ENCODE data around the gene ARVCF.

Gene ARVCF

GRCh38 chr22:20028855-20029549, 12.4 kb upstream of the ARVCF start:
- no peak for DNase-seq

DNA sequence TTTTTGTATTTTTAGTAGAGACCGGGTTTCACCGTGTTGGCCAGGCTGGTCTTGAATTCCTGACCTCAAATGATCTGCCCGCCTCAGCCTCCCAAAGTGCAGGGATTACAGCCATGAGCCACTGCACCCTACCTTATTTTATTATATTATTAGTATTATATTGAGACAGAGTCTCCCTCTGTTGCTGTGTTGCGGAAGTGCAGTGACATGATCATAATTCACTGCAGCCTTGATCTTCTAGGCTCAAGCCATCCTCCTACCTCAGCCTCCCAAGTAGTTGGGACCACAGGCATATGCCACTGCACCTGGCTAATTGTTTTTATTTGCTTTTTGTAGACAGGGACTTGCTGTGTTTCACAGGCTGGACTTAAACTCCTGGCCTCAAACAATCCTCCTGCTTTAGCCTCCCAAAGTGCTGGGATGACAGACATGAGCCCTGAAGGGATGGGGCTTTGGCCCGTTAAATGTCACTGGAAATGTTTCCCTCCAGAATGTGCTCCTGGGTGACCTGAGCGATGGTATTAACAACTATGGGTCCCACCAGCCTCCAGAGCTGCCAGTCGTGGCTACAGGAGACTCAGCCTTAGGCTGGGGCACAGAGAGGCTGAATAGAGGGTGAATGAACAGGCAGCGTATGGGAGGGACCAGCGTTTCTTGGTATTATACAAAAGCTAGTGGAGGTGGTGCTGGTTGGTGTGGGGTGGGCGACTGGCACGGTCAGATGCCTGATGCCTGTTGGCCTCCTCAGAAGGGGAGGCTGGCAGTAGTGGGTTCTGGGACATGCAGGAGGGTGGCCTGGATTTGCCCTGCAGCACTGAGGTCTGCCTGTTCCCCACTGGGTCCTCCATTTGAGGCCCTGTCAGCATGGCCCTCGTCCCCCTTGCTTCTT, 11.6 kb upstream of the ARVCF start:
- peak; percentile 66 for DNase-seq

DNA sequence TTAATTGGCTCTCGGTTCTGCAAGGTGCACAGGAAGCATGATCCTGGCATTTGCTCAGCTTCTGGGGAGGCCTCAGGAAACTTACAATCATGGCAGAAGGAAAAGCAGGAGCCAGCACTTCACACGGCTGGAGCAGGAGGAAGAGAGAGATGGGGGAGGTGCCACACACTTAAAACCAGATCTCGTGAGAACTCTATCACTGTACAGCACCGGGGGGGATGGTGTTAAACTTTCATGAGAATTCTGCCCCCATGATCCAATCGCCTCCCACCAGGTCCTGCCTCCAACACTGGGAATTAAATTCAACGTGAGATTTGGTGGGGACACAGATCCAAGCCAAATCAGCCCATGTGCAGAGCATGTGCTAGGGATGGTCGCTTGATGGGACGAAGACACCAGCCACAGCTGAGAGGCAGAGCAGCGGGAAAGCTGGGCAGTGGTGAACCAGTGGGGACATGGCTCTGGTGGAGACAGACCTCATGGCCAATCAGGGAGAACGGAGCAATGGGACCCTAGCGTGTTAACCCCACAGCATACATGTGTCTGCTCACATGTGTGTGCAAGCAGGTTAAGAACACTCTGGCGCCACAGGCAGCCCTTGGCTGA, 10.5 kb upstream of the ARVCF start:
- peak; percentile 9 for DNase-seq

DNA sequence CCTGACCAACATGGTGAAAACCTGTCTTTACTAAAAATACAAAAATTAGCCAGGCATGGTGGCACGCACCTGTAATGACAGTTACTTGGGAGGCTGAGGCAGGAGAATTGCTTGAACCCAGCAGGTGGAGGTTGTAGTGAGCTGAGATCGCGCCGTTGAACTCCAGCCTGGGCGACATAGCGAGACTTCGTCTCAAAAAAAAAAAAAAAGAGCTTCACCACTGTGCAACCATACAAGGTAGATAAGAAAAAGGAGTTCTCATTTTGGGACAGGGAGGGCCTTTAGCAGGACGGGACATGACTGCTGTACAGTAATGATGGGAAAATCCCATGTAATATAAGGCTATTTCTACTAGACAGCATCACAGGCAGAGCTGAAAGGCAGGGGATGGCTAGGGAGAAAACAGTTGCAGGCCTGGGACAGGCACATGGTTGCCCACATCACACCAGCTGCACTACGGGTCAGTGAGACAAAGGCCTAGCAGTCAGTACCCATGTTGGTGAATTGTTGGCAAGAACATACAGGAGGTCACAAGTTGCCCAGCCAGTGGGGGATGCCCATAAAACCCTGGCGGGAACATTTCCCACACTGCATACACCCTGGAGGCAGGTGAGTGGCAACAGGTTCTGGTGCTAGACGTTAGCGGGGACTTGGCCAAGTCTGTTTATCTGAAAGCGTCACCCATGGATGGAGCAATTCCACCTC, 9.7 kb upstream of the ARVCF start:
- DNase-seq: no peak

GRCh38 chr22:20025401-20026203, 9.0 kb upstream of the ARVCF start:
- peak; percentile 97 for DNase-seq

DNA sequence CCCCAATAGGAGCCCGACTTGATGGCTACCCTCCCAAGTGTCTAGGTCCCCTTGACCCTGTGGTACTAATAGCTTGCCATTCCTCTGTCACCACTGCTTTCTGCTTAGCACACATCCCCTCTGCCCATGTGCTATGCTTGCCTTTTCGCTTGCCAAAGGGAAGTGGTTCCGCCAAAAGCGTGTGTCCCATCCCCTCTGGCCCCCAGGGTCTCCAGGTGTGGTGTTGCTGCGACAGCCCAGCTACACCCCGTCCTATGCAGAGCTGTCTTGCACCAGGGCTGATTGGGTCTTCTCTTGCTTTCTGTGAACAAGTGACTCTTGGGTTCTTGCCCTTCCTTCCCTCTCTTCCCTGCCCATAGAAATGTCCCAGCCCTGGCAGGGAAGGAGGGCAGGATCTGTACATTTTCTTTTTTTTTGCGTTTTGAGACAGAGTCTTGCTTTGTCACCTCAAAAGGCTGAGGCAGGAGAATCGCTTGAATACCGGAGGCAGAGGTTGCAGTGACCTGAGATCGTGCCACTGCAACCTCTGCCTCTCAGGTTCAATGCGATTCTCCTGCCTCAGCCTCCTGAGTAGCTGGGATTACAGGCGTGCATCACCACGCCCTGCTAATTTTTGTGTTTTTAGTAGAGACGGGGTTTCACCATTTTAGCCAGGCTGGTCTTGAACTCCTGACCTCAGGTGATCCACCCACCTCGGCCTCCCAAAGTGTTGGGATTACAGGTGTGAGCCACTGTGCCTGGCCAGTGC, 8.2 kb upstream of the ARVCF start:
- DNase-seq: no peak

DNA sequence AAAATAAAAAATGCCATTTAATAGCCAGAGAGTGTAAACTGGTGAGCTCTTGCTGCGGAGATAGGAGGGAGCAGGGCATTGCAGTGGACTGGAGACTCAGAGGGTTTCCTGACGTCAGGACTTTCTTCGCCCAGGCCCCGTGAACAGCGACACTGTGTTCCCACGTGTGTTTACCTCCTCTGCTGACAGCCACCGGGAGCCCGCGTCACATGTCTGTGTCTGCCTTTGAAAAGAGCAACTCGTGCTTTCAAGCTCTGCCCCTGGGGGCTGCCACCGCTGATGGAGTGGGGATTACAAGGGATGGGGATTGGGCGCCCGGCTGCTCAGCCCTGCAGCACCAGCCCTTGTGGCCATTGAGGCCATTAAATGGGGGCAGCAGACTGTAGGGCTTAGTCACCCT, 7.6 kb upstream of the ARVCF start:
- DNase-seq: no peak

- DNase-seq: peak; percentile 70
Observed at GRCh38 chr22:20022978-20023613, 6.5 kb upstream of the ARVCF start.

- no peak for DNase-seq
Observed at GRCh38 chr22:20022231-20022977, 5.8 kb upstream of the ARVCF start.

DNA sequence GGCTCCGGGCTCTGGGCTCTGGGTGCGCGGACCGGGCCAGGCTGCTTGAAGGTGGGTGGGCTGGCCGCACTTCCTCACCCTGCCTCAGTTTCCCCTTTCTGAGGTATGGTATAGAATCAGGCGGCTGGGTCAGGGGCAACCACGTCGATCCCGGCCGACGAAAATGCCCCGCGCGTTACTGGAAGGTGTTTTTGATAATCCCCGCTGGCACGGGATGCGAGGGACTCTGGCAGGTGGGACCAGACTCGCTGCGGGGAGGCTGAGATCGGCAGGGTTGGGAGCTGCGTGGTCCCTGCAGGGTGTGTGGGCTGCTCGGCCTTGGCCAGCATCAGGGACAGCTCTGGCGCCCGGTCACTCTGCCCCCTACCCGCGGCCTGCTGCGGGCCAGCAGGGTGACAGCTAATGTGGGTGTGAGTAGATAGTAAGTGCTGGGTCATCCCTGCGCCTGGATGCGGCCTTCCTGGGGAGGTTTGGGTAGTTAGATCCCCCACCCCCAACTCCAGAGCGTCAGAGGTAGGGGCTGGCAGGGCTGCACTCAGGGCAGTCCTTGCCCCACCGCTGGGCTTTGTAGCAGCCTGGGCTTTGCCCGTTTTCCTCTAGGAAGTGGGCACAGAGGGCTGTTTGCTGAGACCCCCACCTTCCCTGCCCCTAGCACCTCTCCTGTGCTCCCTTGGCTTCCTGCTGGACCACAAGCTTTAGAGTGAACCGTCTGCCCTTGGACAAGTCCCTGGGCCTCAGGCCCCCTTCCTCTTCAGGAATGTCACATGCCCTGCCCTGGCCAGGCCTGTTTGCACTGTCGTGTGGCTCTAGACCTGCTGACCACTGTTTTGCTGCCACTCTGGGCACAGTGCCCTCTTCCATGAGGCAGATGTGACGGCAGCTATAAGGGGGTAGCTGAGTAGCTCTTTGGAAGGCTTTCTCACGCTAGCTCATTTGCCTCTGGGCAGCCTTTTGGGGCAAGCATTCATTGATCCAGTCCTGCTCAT, 4.9 kb upstream of the ARVCF start:
- peak; percentile 68 for DNase-seq

DNA sequence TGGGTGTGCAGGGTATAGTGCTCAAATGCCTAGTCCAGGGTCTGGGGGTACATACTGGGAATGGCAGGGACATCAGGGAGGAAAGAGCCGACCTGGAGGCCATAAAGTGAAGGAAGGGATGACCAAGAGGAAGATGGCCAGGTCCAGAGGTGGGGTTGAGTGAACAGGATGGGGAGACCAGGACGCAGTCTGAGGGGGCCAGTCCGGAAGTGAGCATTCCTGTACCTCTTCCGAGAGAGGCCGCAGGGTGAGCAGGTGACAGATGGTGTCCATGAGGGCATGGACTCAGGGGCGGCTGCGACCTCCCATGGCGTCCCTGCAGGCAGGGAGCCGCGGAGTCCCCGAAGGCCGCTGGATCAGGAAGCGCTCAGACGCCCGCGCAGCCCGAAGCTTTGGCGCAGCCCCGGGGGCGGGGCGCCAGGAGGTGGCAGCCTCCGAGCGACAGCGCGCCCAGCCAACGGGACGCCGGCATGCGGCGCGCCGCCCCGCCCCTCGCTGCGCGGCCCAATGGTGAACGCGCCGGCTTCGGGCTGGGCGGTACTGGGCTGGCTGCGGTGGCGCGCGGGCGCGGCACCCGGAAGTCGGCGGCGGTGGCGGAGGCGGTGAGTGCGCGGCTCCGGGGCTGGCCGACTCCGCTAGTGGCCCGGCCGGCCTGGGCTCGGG, 4.0 kb upstream of the ARVCF start, which contains the start of gene TANGO2:
TANGO2 (plus strand) TSS at position 578 of the 663 bp plus-strand sequence. CDS start 15,689 bp downstream, outside the sequence.
- DNase-seq: peak; percentile 96

DNA sequence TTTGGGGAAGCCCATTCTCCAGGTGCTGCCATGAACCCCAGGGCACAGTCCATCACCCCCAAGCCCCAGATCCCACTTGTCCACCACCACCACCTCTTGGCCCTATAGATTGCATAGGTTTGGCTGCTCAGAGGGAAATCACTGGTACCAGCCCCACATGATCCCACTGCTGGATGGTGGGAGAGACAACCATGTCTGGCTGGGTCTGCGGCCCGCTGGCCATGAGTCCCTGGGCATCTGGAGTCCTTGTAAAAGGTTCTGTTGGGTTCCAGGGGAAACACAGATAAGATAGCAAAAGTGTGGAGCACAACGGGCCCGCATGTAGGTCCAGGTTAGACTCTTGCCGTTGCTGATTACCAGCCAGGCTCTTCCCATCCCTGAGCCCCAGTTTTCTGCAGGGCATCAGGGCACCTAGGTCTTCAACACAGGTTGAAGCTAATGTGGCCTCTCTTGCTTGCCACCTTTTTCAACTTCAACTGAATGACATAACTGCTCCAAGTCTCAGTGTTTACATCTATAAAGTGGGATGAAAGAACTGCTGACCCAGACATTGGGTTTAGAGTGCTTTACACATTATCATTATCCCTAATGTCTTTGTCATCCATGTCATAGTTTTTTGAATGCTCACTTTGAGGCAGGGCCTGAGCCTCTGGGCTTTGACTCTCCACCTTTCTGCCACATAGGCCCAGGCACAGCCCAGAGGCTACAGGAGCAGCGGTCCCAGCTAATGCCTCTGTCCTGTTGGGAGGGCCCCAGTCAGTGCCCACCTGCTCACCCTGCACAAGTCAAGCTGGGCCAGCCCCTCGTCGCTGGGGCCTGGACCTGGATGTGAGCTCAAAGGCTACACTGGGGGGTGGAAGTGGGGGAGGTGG, 3.3 kb upstream of the ARVCF start:
- DNase-seq: no peak

GRCh38 chr22:20018001-20018400, 1.4 kb upstream of the ARVCF start:
- DNase-seq: no peak

DNA sequence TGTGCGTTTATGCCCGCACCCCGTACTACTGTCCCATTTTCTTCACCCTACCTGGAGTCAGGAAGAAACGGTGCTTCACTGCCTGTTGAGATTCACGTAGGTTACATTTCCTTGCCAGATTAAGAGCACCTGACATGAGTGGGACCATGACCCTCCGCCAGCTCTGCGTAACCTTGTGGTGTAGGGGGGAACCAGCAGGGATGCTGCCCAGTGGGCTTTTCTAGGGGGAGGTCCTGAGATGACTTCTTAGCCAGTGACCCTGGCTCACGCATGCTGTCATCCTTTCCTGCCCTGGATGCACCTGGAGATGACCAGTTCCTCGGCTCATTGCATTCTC, 967 bp upstream of the ARVCF start:
- DNase-seq: no peak

GRCh38 chr22:20015971-20016733, 471 bp downstream of the ARVCF start:
- DNase-seq: peak; percentile 67

GRCh38 chr22:20015187-20015625, 1.4 kb downstream of the ARVCF start:
- DNase-seq: no peak
